Stimulated activated CD8-positive, alpha-beta memory T cell treated with anti-CD3 and anti-CD28 coated beads, Interleukin-4, amount 100 ng/mL, for 1 hour (primary cell): ENCODE results near the gene GPR68.
"Not testable (repeated sequence)": the region's sequence is repeated elsewhere in the genome, so short reads cannot be mapped to it uniquely, and the experiment has no call there.

Experiments used
- DNase-seq, 2 donors: peaks; one replicate each; pipeline ENCODE4 v3.0.0-alpha.2; 2020; ENCODE audit warnings: low read depth in 2 of 2, low spot score in 1 of 2

The GPR68 gene

GRCh38 chr14:91200802-91201201 lies 43.7 kb downstream of the GPR68 start:
- not testable (repeated sequence) for DNase-seq

GRCh38 chr14:91197631-91198030 lies 46.9 kb downstream of the GPR68 start:
- no peak for DNase-seq

GRCh38 chr14:91195881-91196280 lies 48.6 kb downstream of the GPR68 start:
- DNase-seq, result no peak

GRCh38 chr14:91193069-91193468 lies 51.4 kb downstream of the GPR68 start:
- no peak for DNase-seq

GRCh38 chr14:91190853-91191252 lies 53.7 kb downstream of the GPR68 start:
- DNase-seq, result no peak

- DNase-seq, result no peak
Observed at GRCh38 chr14:91187271-91187670, 57.2 kb downstream of the GPR68 start.

GRCh38 chr14:91186515-91187066 lies 57.9 kb downstream of the GPR68 start:
- no peak for DNase-seq

GRCh38 chr14:91185721-91186120 lies 58.8 kb downstream of the GPR68 start:
- DNase-seq, result no peak

GRCh38 chr14:91184559-91184958 lies 59.9 kb downstream of the GPR68 start:
- no peak for DNase-seq

- not testable (repeated sequence) for DNase-seq
Observed at GRCh38 chr14:91182753-91183152, 61.8 kb downstream of the GPR68 start.
